GM19372 (cell line): ENCODE measurements around the gene MYCBPAP.

Experiments
- ATAC-seq: cut with Tn5 transposase; IDR thresholded peaks from one replicate; pipeline ENCODE4 v1.9.1; 2021; ENCODE audit warnings: mild to moderate bottlenecking, low read depth, moderate library complexity; ENCODE audit not compliant: unreplicated experiment

MYCBPAP gene

DNA sequence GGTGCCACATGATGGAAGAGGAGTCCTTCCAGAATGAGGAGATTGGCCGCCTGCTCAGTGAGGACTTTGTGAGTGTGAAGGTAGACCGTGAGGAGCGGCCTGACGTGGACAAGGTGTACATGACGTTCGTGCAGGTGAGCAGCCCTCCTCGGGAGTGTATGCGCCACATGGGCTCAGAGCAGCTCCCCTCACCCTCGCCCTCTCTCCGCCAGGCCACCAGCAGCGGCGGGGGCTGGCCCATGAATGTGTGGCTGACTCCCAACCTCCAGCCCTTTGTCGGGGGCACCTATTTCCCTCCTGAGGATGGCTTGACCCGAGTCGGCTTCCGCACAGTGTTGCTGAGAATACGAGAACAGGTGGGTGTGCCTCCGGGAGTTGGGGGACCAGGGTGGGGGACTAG lies 40.6 kb downstream of the MYCBPAP start:
- ATAC-seq, result no peak

DNA sequence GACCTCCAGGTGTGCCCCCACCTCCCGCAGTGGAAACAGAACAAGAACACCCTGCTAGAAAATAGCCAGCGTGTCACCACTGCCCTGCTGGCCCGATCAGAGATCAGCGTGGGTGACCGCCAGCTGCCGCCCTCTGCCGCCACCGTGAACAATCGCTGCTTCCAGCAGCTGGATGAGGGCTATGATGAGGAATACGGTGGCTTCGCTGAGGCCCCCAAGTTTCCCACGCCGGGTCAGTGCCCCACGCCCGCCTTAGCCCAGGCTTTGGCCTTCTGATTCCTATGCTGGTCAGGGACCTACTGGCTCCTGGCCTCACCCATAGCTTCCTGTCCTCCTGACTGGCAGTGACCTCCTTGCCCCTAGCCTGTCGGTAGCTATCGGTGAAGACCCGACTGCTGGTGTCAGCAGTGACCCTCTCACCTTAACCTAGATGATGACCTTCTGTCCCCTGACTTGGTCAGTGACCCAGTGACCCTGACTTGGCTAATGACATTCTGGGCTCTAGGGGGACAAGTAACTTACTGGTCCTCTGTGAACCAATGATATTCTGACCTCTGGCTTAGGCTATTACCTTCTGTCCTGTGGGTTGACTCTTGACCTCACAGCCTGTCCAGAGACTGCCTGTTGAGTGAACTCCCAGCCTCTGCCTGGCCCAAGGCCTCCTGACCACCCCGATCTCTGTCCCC lies 41.2 kb downstream of the MYCBPAP start:
- no peak for ATAC-seq

DNA sequence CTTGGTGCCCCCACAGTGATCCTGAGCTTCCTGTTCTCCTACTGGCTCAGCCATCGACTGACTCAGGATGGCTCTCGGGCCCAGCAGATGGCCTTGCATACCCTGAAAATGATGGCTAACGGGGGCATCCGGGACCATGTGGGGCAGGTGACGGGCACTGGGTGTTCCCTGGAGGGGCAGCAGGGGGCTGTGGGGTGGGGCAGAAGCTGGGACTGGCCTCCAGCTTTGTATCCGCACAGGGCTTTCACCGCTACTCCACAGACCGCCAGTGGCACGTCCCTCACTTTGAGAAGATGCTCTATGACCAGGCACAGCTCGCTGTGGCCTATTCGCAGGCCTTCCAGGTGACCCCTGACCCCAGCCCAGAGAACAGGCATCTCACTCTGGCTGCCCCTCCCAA lies 41.7 kb downstream of the MYCBPAP start:
- no peak for ATAC-seq

DNA sequence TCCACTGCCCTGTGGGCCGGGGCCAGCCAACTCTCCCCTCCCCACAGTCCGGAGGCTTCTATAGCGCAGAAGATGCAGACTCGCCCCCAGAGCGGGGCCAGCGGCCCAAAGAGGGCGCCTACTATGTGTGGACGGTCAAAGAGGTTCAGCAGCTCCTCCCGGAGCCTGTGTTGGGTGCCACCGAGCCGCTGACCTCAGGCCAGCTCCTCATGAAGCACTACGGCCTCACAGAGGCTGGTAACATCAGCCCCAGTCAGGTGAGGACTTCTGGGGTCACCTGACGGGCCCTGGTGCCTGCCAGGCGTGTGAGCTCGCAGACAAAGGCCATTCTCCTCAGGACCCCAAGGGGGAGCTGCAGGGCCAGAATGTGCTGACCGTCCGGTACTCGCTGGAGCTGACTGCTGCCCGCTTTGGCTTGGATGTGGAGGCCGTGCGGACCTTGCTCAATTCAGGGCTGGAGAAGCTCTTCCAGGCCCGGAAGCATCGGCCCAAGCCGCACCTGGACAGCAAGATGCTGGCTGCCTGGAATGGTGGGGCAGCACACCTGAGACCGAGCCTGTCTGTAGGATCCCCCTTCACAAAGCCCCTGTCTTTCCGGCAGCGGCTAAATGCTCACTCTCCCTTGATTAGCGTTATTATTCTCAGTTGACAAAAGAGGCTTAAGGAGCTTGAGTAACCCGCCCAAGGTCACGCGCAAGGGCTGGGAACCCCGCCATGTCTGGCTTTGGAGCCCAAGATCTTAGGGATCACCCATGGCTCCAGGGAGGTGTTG lies 42.6 kb downstream of the MYCBPAP start:
- no peak for ATAC-seq

DNA sequence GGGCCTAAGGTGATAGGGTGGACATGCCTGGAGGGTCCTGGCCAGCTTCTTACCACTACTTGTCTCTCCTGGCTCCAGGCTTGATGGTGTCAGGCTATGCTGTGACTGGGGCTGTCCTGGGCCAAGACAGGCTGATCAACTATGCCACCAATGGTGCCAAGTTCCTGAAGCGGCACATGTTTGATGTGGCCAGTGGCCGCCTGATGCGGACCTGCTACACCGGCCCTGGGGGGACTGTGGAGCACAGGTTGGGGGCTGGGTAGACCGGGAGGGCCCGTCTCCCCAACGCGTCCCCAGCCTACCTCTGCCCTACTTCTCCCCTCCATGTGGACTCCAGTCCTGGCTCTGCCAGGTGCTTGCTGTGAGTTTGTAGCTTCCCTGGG lies 43.2 kb downstream of the MYCBPAP start:
- ATAC-seq, result no peak

DNA sequence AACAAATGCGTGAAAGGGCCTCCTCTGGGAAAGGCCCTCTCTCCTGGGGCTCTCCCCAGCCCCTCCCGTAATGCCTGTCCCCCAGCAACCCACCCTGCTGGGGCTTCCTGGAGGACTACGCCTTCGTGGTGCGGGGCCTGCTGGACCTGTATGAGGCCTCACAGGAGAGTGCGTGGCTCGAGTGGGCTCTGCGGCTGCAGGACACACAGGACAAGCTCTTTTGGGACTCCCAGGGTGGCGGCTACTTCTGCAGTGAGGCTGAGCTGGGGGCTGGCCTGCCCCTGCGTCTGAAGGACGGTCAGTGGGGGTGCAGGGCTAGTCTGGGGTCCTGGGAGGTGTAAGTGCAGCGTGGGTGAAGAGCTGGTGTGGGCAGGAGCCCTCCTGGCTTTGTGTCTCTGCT lies 43.6 kb downstream of the MYCBPAP start:
- ATAC-seq, result no peak

DNA sequence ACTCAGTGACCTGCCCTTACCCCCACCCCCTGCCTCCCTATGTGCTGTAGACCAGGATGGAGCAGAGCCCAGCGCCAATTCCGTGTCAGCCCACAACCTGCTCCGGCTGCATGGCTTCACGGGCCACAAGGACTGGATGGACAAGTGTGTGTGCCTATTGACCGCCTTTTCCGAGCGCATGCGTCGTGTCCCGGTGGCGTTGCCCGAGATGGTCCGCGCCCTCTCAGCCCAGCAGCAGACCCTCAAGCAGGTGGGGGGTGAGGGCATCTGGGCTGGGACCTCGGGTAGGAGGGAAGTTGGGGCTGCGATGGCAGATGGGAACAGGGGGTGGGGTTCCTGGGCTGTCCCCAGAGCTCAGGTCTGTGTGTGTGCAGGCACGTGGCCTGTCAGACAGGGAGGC lies 46.0 kb downstream of the MYCBPAP start:
- no peak for ATAC-seq

DNA sequence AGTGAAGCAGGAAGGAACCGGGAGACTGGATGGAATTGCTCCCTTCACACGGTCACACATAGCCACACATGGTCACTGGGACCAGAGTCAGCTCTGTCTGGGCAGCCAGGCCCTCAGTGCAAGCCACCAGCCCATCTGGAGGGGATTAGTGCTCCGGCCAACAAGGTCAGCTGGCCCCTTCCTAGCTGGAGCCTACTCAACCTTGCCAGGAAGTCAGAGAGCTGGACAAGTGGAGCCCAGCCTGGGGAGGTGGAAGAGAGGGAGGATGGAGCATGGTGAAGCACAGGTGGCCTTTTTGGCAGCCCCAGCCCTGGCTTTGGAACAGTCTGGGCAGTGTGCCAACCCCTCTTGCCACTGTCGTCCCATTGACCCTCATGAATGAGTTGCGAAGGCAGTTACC lies 48.6 kb downstream of the MYCBPAP start:
- no peak for ATAC-seq

DNA sequence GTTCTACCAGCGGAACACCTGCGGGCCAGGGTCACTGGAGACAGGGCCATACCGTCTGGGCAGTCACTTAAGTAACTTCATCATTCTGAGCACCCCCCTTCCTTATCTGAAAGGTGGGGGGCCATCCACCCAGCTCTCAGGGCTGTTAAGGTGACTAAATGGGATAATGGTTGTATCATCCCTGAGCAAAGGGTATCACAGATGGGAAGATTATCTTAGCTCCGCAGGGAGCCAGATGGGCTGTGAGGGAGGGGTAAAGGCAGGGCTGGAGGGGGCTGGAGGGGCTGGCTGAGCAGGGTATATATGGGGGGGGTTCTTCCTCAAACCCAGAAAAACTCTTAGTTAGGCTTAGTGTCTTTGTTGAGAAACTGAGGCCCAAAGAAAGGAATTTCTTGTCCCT lies 49.4 kb downstream of the MYCBPAP start:
- ATAC-seq, result no peak

DNA sequence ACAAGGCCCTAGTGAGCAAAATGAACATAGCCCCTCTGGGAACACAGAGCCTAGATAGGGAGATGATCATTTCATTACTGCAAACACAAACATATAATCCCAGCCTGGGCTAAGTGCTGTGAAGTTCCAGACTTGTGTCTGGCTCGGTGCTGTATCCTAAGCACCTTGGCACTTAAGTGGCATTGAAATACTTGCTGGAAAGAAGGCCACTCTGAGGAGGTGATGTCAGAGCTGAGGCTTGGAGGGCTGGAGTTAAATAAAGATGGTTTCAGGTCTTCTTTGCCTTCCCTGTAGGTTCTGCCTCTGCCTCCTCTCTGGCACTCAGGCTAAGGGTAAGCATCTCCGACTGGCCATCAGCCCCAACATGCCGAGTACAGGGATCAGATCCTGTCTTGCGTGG lies 49.9 kb downstream of the MYCBPAP start:
- no peak for ATAC-seq

DNA sequence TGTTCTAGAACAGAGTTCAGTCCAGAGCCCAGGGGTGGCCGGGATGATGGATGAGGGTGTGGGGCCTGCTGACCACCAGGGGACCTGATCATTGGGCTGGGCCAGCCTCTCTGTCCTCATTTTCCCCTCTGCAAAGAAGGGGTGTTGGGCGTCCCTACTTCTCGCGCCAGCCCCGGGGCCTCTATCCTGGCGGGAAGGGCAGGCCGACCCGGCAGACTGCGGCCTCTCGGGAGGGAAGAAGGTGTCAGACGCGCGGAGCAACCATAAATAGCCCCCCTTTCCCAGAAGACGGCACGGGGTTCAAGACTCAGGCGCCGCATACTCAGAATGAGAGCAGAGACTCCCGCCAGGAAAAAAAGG lies 50.3 kb downstream of the MYCBPAP start:
- no peak for ATAC-seq

DNA sequence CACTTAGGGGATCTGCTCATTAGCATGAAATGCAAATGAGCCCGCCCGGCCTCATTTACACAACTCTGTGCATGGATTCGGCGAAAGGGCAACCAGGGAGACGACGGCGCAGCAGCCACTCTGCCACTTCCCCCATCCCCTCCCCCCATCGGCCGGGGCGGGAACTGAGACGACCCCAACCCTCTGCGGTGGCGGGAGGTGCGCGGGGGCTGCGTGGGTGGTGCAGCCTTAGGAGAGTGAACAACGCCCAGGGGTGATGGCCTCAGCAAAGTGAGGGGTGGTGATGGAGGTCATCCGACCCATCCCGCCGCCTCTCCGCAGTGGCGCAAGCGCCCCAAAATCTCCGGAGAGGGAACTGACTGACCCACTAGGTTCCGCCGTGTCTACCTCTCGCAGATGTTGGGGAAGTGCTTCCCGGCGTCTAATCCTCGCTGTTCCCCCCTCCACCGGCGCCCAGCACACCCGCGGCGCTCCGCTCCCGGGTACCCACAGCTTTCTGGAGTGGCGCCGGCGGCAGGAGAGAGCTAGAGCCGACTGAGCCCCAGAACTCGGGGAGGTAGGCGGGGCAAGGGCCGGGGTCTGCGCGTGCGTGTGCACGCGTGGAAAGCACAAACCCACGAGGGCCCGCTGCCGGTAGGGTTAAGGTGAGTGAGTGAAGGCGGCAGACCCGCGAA lies 50.8 kb downstream of the MYCBPAP start:
- ATAC-seq, result no peak

DNA sequence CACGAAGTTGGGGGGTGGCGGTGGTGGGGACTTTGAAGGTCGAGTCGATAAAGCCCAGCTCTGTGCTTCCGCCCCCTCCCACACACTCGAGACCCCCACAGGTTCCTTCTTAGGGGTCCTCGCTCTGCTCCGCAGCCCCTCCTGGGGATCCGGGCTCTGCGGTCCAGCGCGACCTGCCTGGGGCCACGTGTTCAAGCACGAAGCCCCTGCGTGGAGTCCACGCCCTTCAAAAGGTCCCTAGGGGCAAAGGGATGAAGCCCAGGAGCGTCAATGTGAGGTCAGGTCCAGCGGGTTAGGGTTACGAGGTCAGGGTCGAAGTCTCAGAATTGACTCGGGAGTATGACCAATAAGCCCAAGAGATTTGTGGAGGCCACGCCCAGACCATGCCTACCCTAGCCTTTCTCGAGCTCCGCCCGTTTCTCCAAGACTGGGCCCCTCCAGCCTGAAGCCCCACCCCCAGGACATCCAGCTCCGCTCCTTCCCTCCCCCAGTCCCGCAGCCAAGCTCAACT lies 51.5 kb downstream of the MYCBPAP start:
- no peak for ATAC-seq

DNA sequence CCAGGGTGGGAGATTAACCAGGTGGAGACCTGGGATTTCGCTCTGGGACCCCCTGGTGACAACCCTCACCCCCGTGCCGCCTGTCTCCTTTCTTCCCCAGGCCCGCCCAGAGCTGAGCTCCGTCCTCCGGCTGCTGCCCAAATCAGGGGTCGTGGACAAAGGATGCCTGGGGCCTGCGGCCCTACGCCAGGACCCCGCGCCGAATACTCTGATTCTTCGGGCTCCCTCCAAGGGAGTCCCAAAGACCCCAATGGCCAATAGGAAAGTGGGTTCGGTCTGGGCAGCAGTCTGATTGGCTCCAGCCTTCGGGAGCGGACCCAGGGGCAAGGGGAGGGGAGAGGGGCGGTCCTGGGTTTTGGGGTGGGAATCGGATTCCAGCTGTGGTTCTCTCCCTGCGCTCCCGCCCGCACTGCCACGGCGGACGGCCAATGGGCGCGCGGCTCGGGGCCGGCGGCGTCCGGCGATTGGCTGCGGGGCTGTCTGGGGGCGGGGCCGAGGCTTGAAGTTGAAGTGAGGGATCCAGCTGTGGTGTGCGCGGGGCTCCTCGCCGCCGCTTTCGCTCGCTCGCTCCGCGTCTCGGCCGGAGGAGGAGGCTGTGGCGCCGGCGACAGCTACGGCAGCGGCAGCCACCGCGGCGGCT lies 52.1 kb downstream of the MYCBPAP start, which contains the start of gene CACNA1G:
TSS of gene CACNA1G (plus strand) at position 531 of the 640 bp plus-strand sequence. CDS start 745 bp downstream, outside the sequence.
- peak; percentile 96 for ATAC-seq

DNA sequence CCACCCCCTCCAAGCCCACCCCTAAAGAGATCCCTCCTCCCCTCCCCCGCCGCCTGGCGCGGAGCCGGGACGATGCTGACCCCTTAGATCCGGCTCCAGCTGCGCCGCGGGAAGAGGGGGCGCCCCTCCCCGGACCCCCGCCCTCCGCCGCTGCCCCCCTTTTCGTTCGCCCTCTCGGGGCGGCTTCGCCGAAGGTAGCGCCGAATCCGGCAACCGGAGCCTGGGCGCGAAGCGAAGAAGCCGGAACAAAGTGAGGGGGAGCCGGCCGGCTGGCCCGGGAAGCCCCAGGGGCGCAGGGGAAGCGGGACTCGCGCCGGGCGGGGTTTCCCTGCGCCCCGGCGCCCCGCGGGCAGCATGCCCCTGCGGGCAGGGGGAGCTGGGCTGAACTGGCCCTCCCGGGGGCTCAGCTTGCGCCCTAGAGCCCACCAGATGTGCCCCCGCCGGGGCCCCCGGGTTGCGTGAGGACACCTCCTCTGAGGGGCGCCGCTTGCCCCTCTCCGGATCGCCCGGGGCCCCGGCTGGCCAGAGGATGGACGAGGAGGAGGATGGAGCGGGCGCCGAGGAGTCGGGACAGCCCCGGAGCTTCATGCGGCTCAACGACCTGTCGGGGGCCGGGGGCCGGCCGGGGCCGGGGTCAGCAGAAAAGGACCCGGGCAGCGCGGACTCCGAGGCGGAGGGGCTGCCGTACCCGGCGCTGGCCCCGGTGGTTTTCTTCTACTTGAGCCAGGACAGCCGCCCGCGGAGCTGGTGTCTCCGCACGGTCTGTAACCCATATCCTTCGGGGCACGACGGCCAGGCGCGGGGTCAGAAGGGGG lies 52.9 kb downstream of the MYCBPAP start:
- no peak for ATAC-seq

DNA sequence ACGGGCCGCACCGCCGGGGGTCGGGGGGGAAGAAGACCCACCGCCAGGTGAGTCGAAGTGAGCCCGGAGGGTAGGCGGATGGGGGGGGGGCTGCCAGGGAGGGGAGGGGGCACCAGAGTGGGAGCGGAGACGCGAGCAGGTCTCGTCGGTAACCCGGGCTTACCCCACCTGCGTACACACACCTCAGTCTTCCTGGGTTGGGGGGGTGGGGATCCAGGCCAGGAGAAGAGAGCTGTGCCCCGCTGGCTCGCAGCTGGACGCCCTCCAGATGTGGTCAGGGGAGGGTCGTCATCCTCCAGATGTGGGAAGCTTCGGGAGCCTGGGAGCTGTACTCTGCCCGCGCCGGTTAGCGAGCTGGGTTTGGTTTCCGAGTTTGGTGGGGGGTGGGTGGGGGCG lies 53.5 kb downstream of the MYCBPAP start:
- no peak for ATAC-seq

DNA sequence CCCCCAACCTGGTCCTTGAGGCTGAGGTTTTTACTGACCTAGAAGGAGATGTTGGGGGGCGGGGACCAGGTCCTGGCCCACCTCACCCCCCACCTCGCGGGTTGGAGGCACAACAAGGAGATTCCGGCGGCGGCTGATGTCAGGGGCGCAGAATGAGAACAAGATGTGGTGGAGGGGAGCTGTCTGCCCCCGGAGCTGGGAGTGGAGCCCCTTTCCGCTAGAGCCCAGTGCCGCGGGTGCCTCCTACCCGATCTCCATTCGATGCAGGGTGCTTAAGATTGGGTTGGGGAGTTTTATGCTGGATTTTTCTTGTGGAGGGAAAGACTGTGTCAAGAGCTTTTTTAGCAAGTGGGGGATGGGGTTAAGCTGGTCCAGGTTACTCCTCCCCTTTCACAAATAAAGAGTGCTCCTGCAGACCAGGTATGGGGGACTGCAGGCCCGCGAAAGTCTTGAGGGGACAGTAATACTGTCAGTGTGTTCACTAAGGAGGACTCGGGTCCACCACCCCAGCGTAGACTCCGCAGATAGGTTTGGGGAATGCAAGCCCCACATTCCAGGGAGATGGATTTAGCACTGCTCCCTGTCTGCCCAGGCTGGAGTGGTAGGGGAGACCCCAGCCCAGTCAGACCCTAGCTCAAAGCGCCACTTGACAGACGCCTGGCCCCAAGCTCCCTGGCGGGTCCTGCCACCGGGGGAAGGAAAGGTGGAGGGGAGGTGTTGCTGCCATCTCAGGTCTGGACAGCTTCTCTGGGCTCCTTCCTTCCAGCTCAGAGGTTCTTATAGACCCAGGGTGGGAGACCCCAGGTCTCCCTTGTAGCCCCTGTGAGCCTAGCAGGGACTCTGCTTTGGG lies 54.2 kb downstream of the MYCBPAP start:
- no peak for ATAC-seq

DNA sequence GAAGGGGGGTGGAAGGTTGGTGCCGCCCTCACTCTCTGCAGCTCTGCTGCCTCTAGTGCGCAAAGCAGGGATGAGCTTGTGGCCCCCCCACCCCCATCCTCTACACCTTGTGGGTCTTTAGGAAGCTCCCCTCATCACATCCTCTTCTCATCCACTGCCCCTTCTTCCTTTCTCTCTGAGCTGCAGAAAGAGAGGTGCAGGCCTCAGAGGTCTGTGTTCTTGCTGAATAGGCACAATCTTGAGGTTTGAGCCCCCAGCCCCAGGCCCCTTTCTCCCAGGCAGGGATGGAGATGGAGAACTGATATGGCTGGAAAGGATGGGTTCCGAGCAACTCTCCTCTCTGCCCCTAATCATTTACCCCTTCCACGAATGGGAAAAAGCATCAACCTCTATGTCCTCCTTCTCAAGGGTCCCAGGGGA lies 54.9 kb downstream of the MYCBPAP start:
- no peak for ATAC-seq

DNA sequence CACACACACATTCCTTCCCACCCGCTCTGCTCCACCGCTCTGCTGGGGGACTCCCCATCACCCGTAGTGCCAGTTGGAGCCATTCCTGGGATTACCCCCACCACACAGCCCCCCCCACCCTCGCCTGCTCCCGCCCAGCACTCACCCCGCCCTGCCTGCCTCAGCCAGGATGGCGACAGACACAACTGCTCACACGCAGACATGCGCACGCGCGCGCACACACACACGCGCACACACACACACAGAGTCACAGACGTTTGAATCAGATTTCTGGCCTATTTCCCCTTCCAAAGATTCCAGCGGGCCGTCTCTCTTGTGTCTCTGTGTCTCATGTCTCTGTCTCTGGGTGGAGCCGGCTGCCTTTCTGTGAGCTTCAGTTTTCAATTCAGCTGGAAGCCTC lies 56.7 kb downstream of the MYCBPAP start:
- no peak for ATAC-seq
